Endothelial cell of umbilical vein (primary cell): ENCODE data around the gene PLEKHA8.

Source experiments
- CTCF ChIP-seq, 2 donors: IDR thresholded peaks; 1 replicate in 1 of 2; 2 replicates in 1 of 2; pipeline ENCODE4 v1.5.1; 2011; ENCODE audit warnings: low read length in 2 of 2, mild to moderate bottlenecking in 2 of 2, moderate library complexity in 2 of 2, control low read depth in 1 of 2, inconsistent platforms in 1 of 2, low read depth in 1 of 2; ENCODE audit not compliant: insufficient read depth in 1 of 2; ENCODE audit errors: extremely low read depth in 1 of 2
- MAX ChIP-seq: IDR thresholded peaks from 2 replicates; pipeline ENCODE4 v1.6.1; 2011; ENCODE audit not compliant: insufficient read depth, insufficient read length

- TF ChIP-seq MAX = no peak
- no peak for TF ChIP-seq CTCF (IDR thresholded peaks at IDR 0.05; ENCODE audit: extremely low read depth in 1 of 2, insufficient read depth in 1 of 2, low read depth in 1 of 2, low read length in 2 of 2)
These were observed 89.7 kb downstream of the PLEKHA8 start for GRCh38 chr7:30117896-30118295.
